NCI-H345 treated with DMSO at 0.1 percent for 48 hours (cell line): ENCODE results near the gene DPPA5.
"Not testable (repeated sequence)": the region's sequence is repeated elsewhere in the genome, so short reads cannot be mapped to it uniquely, and the experiment has no call there.

ENCODE experiments used
- DNase-seq: peaks from one replicate; lab custom pipeline; 2025; ENCODE audit not compliant: unreplicated experiment; lab: John Stamatoyannopoulos, UW

The DPPA5 gene

DNA sequence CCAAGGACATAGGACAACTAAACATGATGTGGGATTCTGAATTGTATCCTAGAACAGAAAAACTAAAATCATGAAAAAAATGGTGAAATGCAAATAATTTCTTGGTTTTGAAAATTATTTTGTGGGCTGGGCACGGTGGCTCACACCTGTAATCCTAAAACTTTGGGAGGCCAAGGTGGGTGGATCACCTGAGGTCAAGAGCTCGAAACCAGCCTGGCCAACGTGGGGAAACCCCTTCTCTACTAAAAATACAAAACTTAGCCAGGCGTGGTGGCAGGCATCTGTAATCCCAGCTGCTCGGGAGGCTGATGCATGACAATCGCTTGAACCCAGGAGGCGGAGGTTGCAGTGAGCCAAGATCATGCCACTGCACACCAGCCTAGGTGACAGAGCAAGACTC lies 50.3 kb downstream of the DPPA5 start:
- not testable (repeated sequence) for DNase-seq
